Spleen (tissue), 13 donors: ENCODE data around the gene IGFL4. TPM values are rescaled to one million over a fixed set of nuclear protein-coding genes. Genes with fewer than 3 reads are reported as not detected.

Source experiments
- DNase-seq: peaks from one replicate; pipeline ENCODE4 v3.0.0-alpha.2; 2020
- H3K27ac ChIP-seq, 8 donors: fragments of 200-600 bp; sonication (generic) in 7 of 8; 1 replicate in 4 of 8; 2 replicates in 4 of 8; pipeline versions ENCODE4 v1.5.0 to v1.8.0; 2016 to 2021; ENCODE audit warnings: inconsistent platforms in 4 of 8, mild to moderate bottlenecking in 4 of 8, moderate library complexity in 1 of 8
- H3K27me3 ChIP-seq, 7 donors: fragments of 200-600 bp; sonication (generic) in 6 of 7; replicated peaks in 1 of 7; 1 replicate in 4 of 7; 2 replicates in 3 of 7; pipeline versions ENCODE4 v1.5.0 to v1.8.0; 2016 to 2021; ENCODE audit warnings: inconsistent platforms in 3 of 7, mild to moderate bottlenecking in 1 of 7
- H3K36me3 ChIP-seq, 6 donors: fragments of 200-600 bp; sonication (generic) in 5 of 6; 1 replicate in 4 of 6; 2 replicates in 2 of 6; pipeline versions ENCODE4 v1.5.0 to v1.8.0; 2016 to 2021; ENCODE audit warnings: inconsistent platforms in 2 of 6
- H3K4me1 ChIP-seq, 6 donors: fragments of 200-600 bp; sonication (generic) in 5 of 6; 1 replicate in 3 of 6; 2 replicates in 3 of 6; pipeline versions ENCODE4 v1.5.0 to v1.8.0; 2016 to 2021; ENCODE audit warnings: inconsistent platforms in 3 of 6
- H3K4me3 ChIP-seq, 8 donors: fragments of 200-600 bp; sonication (generic) in 7 of 8; 1 replicate in 4 of 8; 2 replicates in 4 of 8; pipeline versions ENCODE4 v1.5.0 to v1.8.0; 2016 to 2021; ENCODE audit warnings: inconsistent platforms in 4 of 8, mild to moderate bottlenecking in 4 of 8, moderate library complexity in 2 of 8
- H3K9me3 ChIP-seq, 8 donors: fragments of 200-600 bp; sonication (generic) in 7 of 8; 1 replicate in 4 of 8; 2 replicates in 4 of 8; pipeline versions ENCODE4 v1.5.0 to v1.8.0; 2016 to 2021; ENCODE audit warnings: inconsistent platforms in 4 of 8
- CTCF ChIP-seq, 11 experiments: fragments of 200-600 bp in 7 of 11; fragments of 450-650 bp in 4 of 11; sonication (generic) in 4 of 11; IDR thresholded peaks in 8 of 11; conservative IDR thresholded peaks in 3 of 11; 1 replicate in 7 of 11; 2 replicates in 4 of 11; pipeline versions ENCODE4 v1.4.0 to v1.8.0; 2016 to 2021; ENCODE audit warnings: antibody characterized with exemption in 11 of 11, inconsistent platforms in 4 of 11, mild to moderate bottlenecking in 1 of 11
- POLR2A ChIP-seq, 3 donors: fragments of 450-650 bp; IDR thresholded peaks; one replicate each; pipeline ENCODE4 v1.5.1; 2017; ENCODE audit warnings: antibody characterized with exemption in 3 of 3, mild to moderate bottlenecking in 1 of 3
- POLR2AphosphoS5 ChIP-seq, 3 donors: sonication (generic); formaldehyde crosslinking; IDR thresholded peaks; one replicate each; pipeline ENCODE4 v1.5.1; 2017; ENCODE audit warnings: antibody characterized with exemption in 3 of 3
- WGBS, 5 donors: extraction: QIAGEN DNeasy Blood & Tissue Kit in 3 of 5; methylation state at CpG; one replicate each; pipeline versions ENCODE4 v1.1.5 to v1.1.7; 2013 to 2018; 5-methylcytosine and 5-hydroxymethylcytosine counted together
- intact Hi-C: fragments of 100-400 bp; cut with DNase I; formaldehyde crosslinking; loops from one replicate; pipeline ENCODE4 v1.15.0; 2023; ENCODE audit warnings: low total_unique reads
- long read RNA-seq, 2 donors: transcript quantifications; one replicate each; lab custom pipeline, GENCODE V29; 2026
- polyA plus RNA-seq, 3 donors: library from polyadenylated mRNA; stranded (reverse); fragments of 200-250 nt; gene quantifications; one replicate each; pipeline ENCODE4 v1.2.1, GENCODE V29; 2013
- total RNA-seq, 7 donors: library from RNA; depleted of rRNA in 3 of 7; stranded (reverse); fragments of >200 nt in 3 of 7; fragmentation: NEBNext Ultra II Directional in 4 of 7; extraction: Animal tissue kit (Norgen Biotek cat#: 25700) in 4 of 7; gene quantifications; one replicate each; pipeline versions ENCODE4 v1.1.0 to v1.2.1, GENCODE V29; 2016 to 2021
- donor health status: healthy with polysubstance abuse.
- donor health status: DM: no; HTN: no; CAD: no; lungs with moderate emphysema.
- donor health status: DM: no; HTN: no; CAD: no.
- donor health status: Bipolar disorder and iron deficiency.
- donor health status: healthy.
- donor health status: DM: no; HTN: no; CAD: no.
- donor health status: DM: yes; HTN: yes; CAD: no.

IGFL4 gene
- total RNA-seq, result not detected
- under 1 TPM in 2 of 3 donors, not detected in 1; 0.03 TPM for polyA plus RNA-seq
- long read RNA-seq, donor 1, result 0 reads
- long read RNA-seq, donor 2, result 0 reads

- H3K36me3 ChIP-seq, result no peaks in the 10 kb centered on the region
- intact Hi-C loops, result no loop called here
- DNase-seq, result no peak
- 57 to 77% (median 69%) methylated on average over 7 of the region's 7 CpGs for WGBS, 5 donors
- H3K4me1 ChIP-seq, result no peaks in the 10 kb centered on the region
- peaks cover 0 to 66% (median 8%) of the 10 kb centered on the region in 7 donors for H3K27me3 ChIP-seq
- H3K9me3 ChIP-seq, result peaks cover 0 to 4% (median 0%) of the 10 kb centered on the region in 8 donors
- no peak within 1 kb of the TSS for H3K4me3 ChIP-seq
- H3K27ac ChIP-seq, result no peak within 1 kb of the TSS
- TF ChIP-seq POLR2AphosphoS5 (IDR thresholded peaks at IDR 0.05) (no peak), CTCF (IDR thresholded peaks at IDR 0.05 in 8 of 11, conservative IDR thresholded peaks at IDR 0.05 in 3 of 11) (no peak), POLR2A (IDR thresholded peaks at IDR 0.05) (no peak)
Observed at GRCh38 chr19:46040952-46041500, at the start of gene IGFL4. TSS of gene IGFL4 (minus strand) at chr19:46041002. CDS start at chr19:46040962, 40 bp downstream.

- Histone ChIP-seq H3K4me1 (no peaks in the 10 kb centered on the region), H3K27ac (no peak overlapping the region), H3K27me3 (peaks cover 0 to 22% (median 4%) of the 10 kb centered on the region in 7 donors), H3K36me3 (no peaks in the 10 kb centered on the region), H3K9me3 (peaks cover 0 to 56% (median 46%) of the 10 kb centered on the region in 8 donors), H3K4me3 (no peak overlapping the region)
- DNase-seq, result no peak
- WGBS, 5 donors, result 90 to 96% (median 94%) methylated on average over 5 of the region's 5 CpGs
- intact Hi-C loops, result no loop called here
- TF ChIP-seq POLR2A (IDR thresholded peaks at IDR 0.05) (no peak), CTCF (IDR thresholded peaks at IDR 0.05 in 8 of 11, conservative IDR thresholded peaks at IDR 0.05 in 3 of 11) (no peak), POLR2AphosphoS5 (IDR thresholded peaks at IDR 0.05) (no peak)
Observed at GRCh38 chr19:46090444-46090843, 49.6 kb upstream of the IGFL4 start.

- DNase-seq, result no peak
- Histone ChIP-seq H3K27ac (no peak overlapping the region), H3K4me1 (no peaks in the 10 kb centered on the region), H3K27me3 (peaks cover 0 to 29% (median 4%) of the 10 kb centered on the region in 7 donors), H3K9me3 (peaks cover 0 to 66% (median 56%) of the 10 kb centered on the region in 8 donors), H3K4me3 (no peak overlapping the region), H3K36me3 (no peaks in the 10 kb centered on the region)
- TF ChIP-seq POLR2AphosphoS5 (IDR thresholded peaks at IDR 0.05) (no peak), CTCF (IDR thresholded peaks at IDR 0.05 in 8 of 11, conservative IDR thresholded peaks at IDR 0.05 in 3 of 11) (no peak), POLR2A (IDR thresholded peaks at IDR 0.05) (no peak)
- intact Hi-C loops, result loop anchor here (5.0 kb wide), 1 partner anchor 178 kb away; no protein-coding TSS in a partner anchor
- 89 to 100% (median 97%) methylated on average over 1 of the region's 1 CpG for WGBS, 5 donors
Observed at GRCh38 chr19:46089432-46089831, 48.6 kb upstream of the IGFL4 start.

- Histone ChIP-seq H3K27ac (no peak overlapping the region), H3K27me3 (peaks cover 0 to 40% (median 4%) of the 10 kb centered on the region in 7 donors), H3K4me1 (no peaks in the 10 kb centered on the region), H3K4me3 (no peak overlapping the region), H3K9me3 (peaks cover 0 to 72% (median 60%) of the 10 kb centered on the region in 8 donors), H3K36me3 (no peaks in the 10 kb centered on the region)
- no peak for DNase-seq
- WGBS, 5 donors, result 76 to 89% (median 87%) methylated on average over 2 of the region's 2 CpGs
- no peak for TF ChIP-seq POLR2AphosphoS5 (IDR thresholded peaks at IDR 0.05)
- TF ChIP-seq POLR2A (IDR thresholded peaks at IDR 0.05), result no peak
- TF ChIP-seq CTCF (IDR thresholded peaks at IDR 0.05 in 8 of 11, conservative IDR thresholded peaks at IDR 0.05 in 3 of 11), result no peak
- intact Hi-C loops, result loop anchor here (5.0 kb wide), 1 partner anchor 179 kb away; no protein-coding TSS in a partner anchor
Observed at GRCh38 chr19:46088101-46088500, 47.3 kb upstream of the IGFL4 start.
